Measurements from ENCODE around the gene ETF1.

The ETF1 gene

GRCh38 chr5:138542956-138543729 lies at the start of gene ETF1:
Gene ETF1, minus strand, starts transcription at chr5:138543236. Its CDS starts 318 bp downstream, at chr5:138542918.
- peak; percentile 99 to 100 (median 99) for DNase-seq

GRCh38 chr5:138588013-138588788 lies 45.2 kb upstream of the ETF1 start:
- DNase-seq, result no peak

- DNase-seq, result no peak
Measured at GRCh38 chr5:138585157-138585556, 42.1 kb upstream of the ETF1 start.

GRCh38 chr5:138583984-138584637 lies 41.1 kb upstream of the ETF1 start:
- DNase-seq, result no peak

- no peak for DNase-seq
Measured at GRCh38 chr5:138582959-138583358, 39.9 kb upstream of the ETF1 start.

- DNase-seq, result no peak
Measured at GRCh38 chr5:138580777-138581176, 37.7 kb upstream of the ETF1 start.

GRCh38 chr5:138580001-138580400 lies 37.0 kb upstream of the ETF1 start:
- no peak for DNase-seq

GRCh38 chr5:138579517-138579863 lies 36.5 kb upstream of the ETF1 start:
- DNase-seq, result no peak

- DNase-seq, result no peak
Measured at GRCh38 chr5:138577452-138577851, 34.4 kb upstream of the ETF1 start.

GRCh38 chr5:138575194-138576015 lies 32.4 kb upstream of the ETF1 start, which contains the start of gene HSPA9:
Gene HSPA9, minus strand, starts transcription at chr5:138575401. Its CDS starts 83 bp downstream, at chr5:138575318.
- DNase-seq, result peak; percentile 91 to 93 (median 92)

GRCh38 chr5:138574744-138575193 lies 31.7 kb upstream of the ETF1 start:
- peak in 2 of 4 experiments; percentile 33 to 55 for DNase-seq

GRCh38 chr5:138573949-138574670 lies 31.1 kb upstream of the ETF1 start:
- DNase-seq, result no peak

- DNase-seq, result no peak
Measured at GRCh38 chr5:138573223-138573622, 30.2 kb upstream of the ETF1 start.

- no peak for DNase-seq
Measured at GRCh38 chr5:138570871-138571270, 27.8 kb upstream of the ETF1 start.

GRCh38 chr5:138569782-138570181 lies 26.7 kb upstream of the ETF1 start:
- no peak for DNase-seq

GRCh38 chr5:138568061-138568824 lies 25.2 kb upstream of the ETF1 start:
- no peak for DNase-seq

- DNase-seq, result no peak
Measured at GRCh38 chr5:138566792-138567191, 23.8 kb upstream of the ETF1 start.

GRCh38 chr5:138565100-138565821 lies 22.2 kb upstream of the ETF1 start:
- DNase-seq, result no peak

- no peak for DNase-seq
Measured at GRCh38 chr5:138564242-138564641, 21.2 kb upstream of the ETF1 start.
